ENCODE measurements around the gene DLGAP4. TPM values are rescaled to one million over a fixed set of nuclear protein-coding genes. Genes with fewer than 3 reads are reported as not detected.

DLGAP4 gene
- total and polyA plus RNA-seq, 7 donors, result 53.5 to 151 (median 90.4) TPM

GRCh38 chr20:36275441-36276189 lies 30.5 kb upstream of the DLGAP4 start:
- Histone ChIP-seq H3K27ac (no peak overlapping the region), H3K27me3 (ENCODE audit: insufficient read depth in 3 of 3, low read length in 2 of 3) (peaks cover 0 to 44% (median 5%) of the 10 kb centered on the region in 3 donors), H3K4me1 (no peaks in the 10 kb centered on the region), H3K36me3 (ENCODE audit: insufficient read depth in 1 of 2, low read depth in 1 of 2) (no peaks in the 10 kb centered on the region), H3K9me3 (no peaks in the 10 kb centered on the region), H3K4me3 (no peak overlapping the region)
- DNase-seq, result peak in 1 of 2 donors; percentile 21
- 70 to 72% (median 70%) methylated on average over 12 of the region's 12 CpGs for WGBS, 3 donors
- TF ChIP-seq CTCF (IDR thresholded peaks at IDR 0.05), result no peak
- intact Hi-C loops (cut with DNase I), result loop anchor here in 1 of 2 donors (10.0 kb wide), 1 partner anchor 159 kb away; no protein-coding TSS in a partner anchor
- ATAC-seq, result no peak

- intact Hi-C loops (cut with DNase I), result loop anchor here in 1 of 2 donors (10.0 kb wide), 1 partner anchor 157 kb away; no protein-coding TSS in a partner anchor
- ATAC-seq (no peak), DNase-seq (peak in 1 of 2 donors; percentile 49)
- H3K27me3 ChIP-seq (ENCODE audit: insufficient read depth in 3 of 3, low read length in 2 of 3), result peaks cover 0 to 52% (median 5%) of the 10 kb centered on the region in 3 donors
- H3K27ac ChIP-seq, result no peak overlapping the region
- no peak for TF ChIP-seq CTCF (IDR thresholded peaks at IDR 0.05)
- H3K9me3 ChIP-seq, result no peaks in the 10 kb centered on the region
- H3K36me3 ChIP-seq (ENCODE audit: insufficient read depth in 1 of 2, low read depth in 1 of 2), result no peaks in the 10 kb centered on the region
- H3K4me3 ChIP-seq, result no peak overlapping the region
- 63 to 65% (median 63%) methylated on average over 9 of the region's 9 CpGs for WGBS, 3 donors
- H3K4me1 ChIP-seq, result no peaks in the 10 kb centered on the region
Measured at GRCh38 chr20:36277546-36277945, 28.6 kb upstream of the DLGAP4 start.

GRCh38 chr20:36279362-36279761 lies 26.8 kb upstream of the DLGAP4 start:
- intact Hi-C loops (cut with DNase I), result loop anchor here in 1 of 2 donors (10.0 kb wide), 1 partner anchor 155 kb away; no protein-coding TSS in a partner anchor
- ATAC-seq (no peak), DNase-seq (peak in 1 of 2 donors; percentile 7)
- H3K27me3 ChIP-seq (ENCODE audit: insufficient read depth in 3 of 3, low read length in 2 of 3), result peaks cover 0 to 52% (median 0%) of the 10 kb centered on the region in 3 donors
- H3K4me3 ChIP-seq, result no peak overlapping the region
- WGBS, 3 donors, result 57 to 67% (median 64%) methylated on average over 5 of the region's 5 CpGs
- H3K9me3 ChIP-seq, result no peaks in the 10 kb centered on the region
- H3K4me1 ChIP-seq, result no peaks in the 10 kb centered on the region
- no peak overlapping the region for H3K27ac ChIP-seq
- no peak for TF ChIP-seq CTCF (IDR thresholded peaks at IDR 0.05)
- H3K36me3 ChIP-seq (ENCODE audit: insufficient read depth in 1 of 2, low read depth in 1 of 2), result no peaks in the 10 kb centered on the region

- DNase-seq (peak in 1 of 2 donors; percentile 9), ATAC-seq (no peak)
- Histone ChIP-seq H3K27me3 (ENCODE audit: insufficient read depth in 3 of 3, low read length in 2 of 3) (peaks cover 0 to 49% (median 0%) of the 10 kb centered on the region in 3 donors), H3K27ac (no peak overlapping the region), H3K36me3 (ENCODE audit: insufficient read depth in 1 of 2, low read depth in 1 of 2) (no peaks in the 10 kb centered on the region), H3K9me3 (no peaks in the 10 kb centered on the region), H3K4me1 (no peaks in the 10 kb centered on the region), H3K4me3 (no peak overlapping the region)
- TF ChIP-seq CTCF (IDR thresholded peaks at IDR 0.05), result no peak
- intact Hi-C loops (cut with DNase I), result loop anchor here in 1 of 2 donors (10.0 kb wide), 1 partner anchor 155 kb away; no protein-coding TSS in a partner anchor
- WGBS, 3 donors, result 64 to 76% (median 76%) methylated on average over 6 of the region's 6 CpGs
Measured at GRCh38 chr20:36279776-36280175, 26.4 kb upstream of the DLGAP4 start.

All from psoas muscle (tissue), 8 donors.